HG02938 (cell line): Measurements from ENCODE around the gene CRIP1.

Source experiments
- ATAC-seq: cut with Tn5 transposase; IDR thresholded peaks from one replicate; pipeline ENCODE4 v1.9.1; 2021; ENCODE audit warnings: mild to moderate bottlenecking, moderate library complexity; ENCODE audit not compliant: unreplicated experiment

The CRIP1 gene

DNA sequence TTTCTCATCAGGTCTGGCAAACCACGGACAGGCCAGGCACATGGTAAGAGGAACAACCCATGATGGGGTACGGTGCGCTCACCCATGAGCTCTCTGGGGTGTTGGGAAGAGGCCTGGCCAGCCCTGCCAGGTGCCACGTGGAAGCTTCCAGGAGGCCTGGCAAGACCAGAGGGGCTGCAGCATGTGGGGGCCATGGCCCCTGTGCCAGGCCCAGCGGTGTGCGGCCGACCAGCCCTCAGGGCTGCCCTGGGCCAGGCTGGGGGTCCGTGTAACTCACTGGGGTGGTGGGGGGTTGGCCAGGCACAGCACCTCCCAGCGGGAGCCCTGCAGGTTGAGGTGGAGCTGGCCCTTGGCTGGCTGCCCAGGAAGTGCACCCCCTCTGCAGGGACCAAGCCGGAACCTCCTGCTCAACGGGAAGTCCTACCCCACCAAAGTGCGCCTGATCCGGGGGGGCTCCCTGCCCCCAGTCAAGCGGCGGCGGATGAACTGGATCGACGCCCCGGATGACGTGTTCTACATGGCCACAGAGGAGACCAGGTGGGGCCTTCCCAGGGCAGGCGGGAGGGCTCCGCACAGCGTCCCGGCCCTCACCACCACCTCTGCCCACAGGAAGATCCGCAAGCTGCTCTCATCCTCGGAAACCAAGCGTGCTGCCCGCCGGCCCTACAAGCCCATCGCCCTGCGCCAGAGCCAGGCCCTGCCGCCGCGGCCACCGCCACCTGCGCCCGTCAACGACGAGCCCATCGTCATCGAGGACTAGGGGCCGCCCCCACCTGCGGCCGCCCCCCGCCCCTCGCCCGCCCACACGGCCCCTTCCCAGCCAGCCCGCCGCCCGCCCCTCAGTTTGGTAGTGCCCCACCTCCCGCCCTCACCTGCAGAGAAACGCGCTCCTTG is 17.0 kb upstream of the CRIP1 start:
- no peak for ATAC-seq

DNA sequence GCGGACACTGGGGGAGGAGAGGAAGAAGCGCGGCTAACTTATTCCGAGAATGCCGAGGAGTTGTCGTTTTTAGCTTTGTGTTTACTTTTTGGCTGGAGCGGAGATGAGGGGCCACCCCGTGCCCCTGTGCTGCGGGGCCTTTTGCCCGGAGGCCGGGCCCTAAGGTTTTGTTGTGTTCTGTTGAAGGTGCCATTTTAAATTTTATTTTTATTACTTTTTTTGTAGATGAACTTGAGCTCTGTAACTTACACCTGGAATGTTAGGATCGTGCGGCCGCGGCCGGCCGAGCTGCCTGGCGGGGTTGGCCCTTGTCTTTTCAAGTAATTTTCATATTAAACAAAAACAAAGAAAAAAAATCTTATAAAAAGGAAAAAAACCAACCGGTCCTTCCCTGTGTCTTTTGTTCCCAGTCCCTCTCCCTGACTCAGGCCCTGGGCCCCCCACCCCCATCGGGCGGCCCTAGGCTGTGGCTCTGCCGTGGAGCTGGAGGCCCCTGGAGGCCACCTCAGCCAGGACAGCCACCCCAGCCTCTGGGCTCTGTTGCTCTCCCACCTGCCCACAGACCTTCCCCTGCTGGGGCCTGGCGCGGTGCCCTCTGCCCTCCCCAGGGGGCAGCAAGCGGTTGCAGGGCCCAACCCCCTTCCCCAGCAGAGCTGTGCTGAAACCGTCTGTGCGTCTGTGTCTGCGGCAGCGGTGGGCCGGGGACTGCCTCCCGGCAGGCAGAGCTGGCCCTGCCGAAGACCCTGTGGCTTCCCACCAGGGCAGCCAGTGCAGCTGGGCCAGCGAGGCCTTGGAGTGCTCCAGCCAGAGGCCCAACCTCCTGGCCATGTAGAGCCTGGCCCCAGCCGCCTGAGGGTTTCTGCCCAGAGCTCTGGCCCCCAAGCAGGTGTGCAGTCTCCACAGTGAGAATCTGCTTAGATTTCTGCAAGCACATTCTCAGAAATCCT is 16.1 kb upstream of the CRIP1 start:
- ATAC-seq = no peak

DNA sequence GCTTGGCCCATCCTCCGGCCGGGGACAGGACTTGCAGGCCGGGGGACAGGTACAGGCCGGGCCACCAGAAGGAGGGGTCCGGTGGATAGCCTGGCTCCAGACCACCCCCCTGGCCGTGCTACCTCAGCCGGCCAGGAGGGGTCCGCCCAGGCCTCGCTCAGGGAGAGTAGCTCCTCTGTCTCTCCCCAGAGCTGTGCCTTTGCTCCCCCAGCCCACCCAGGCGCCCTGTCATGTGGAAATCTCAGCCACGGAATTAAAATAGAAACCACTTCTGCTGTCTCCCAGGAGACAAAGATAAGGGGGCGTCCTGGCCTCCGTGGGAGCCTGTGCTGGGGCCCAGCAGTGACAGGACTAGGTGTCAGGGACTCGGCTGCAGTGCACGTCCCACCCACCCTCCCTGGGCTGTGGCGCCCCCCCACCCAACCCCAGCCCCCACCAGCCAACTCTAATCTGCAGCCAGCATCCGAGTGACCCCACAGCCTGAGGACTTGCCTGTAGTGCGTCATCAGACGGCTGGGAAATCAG is 15.3 kb upstream of the CRIP1 start:
- ATAC-seq = no peak

DNA sequence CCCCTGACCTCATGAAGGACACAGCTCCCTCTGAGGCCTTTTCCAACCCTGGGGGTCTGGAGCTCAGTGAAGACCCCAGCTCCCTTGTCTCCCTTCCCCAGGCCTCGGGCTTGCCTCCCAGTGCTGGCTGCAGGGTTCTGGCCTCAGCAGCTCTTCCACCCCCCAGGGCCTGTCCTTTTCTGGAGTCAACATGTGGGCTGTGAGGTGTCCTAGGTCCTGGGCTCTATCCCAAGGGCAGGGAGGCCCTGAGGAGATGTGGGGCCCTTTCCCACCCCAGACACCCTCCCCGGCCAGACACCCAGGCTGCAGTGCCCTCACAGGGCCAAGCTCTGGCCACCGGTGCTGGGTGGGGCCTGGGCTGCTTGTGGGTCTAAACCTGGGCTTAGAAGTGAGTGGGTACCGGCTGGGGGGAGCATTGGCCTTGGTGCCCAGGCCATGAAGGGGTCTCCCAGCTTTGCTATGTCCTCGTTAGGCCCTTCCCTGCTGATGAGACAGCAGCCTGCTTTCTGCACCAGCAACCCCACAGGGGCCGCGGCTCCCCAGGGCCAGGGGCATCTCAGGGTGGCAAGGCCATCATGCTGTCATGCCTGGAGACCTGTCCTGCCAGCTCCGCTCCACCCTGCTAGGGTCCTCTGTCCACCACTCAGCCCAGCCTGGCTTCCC is 14.7 kb upstream of the CRIP1 start:
- no peak for ATAC-seq

DNA sequence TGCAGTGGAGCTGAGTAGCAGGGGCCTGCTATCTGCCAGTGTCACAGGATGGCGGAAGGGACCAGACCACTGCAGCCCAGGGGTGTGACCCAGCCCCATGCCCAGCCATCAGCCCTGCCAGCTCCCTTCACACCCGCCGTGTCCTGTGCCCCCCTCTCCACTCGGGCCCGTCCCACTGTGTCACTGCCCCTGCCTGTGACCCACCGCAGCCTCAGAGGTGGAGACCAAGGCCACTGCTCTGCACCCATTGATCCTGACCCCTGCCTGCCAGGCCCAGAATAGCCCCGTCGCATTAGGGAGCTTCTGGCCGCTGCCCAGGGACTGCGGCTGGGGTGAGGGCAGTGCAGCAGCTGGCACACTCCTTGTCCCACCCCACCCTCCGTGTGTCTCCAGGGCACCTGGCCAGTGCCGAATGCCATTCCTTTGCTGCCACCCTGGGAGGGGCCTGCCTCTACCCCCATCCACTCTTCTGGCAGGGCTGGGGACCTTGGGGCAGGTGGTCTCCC is 14.1 kb upstream of the CRIP1 start:
- ATAC-seq = no peak

GRCh38 chr14:105473033-105473676 is 13.5 kb upstream of the CRIP1 start:
- no peak for ATAC-seq

DNA sequence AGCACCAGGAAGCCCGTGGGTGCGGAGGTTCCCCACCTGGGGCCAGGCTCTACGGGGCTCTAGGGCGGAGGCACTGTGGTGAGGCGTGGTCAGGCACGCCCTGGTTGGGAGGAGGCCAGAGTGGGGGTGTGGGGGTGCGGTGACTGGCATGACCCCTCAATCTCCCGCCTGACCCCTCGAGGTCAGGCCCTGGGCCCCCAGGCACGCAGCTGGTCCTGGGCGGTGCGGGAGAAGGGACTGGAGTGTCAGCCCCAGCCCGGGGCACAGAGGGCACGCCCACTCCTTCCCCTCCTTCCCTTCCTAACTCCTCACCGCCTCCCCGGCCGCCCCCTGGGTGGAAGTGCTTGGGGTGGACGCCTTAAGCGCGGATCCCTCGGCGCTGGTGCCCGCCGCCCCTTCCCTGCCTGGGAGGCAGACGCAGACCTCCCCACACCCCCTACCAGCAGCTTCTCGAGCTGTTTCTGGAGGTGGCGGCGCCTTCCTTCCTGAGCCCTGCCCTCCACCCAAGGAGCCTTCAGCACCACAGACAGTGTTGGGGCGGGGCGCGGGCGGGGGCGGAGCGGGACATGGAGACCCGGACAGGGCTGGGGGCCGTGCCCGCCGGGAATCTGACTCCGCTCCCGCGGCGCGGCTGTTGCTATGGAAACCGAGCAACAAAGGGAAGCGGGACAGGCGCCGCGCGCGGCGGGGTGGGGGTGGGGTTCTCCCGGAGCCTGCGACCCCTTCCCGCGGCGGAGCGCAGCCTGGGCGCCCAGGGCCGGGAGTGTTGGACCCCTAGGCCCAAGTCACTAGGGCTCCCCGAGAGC is 12.8 kb upstream of the CRIP1 start:
- ATAC-seq = no peak

- ATAC-seq = no peak
Observed at GRCh38 chr14:105474483-105475268, 12.0 kb upstream of the CRIP1 start, which contains the start of gene CRIP2. CRIP2 (plus strand) TSS chr14:105474821; CDS start chr14:105474863, 42 bp downstream.

- no peak for ATAC-seq
Observed at GRCh38 chr14:105475269-105476096, 11.2 kb upstream of the CRIP1 start.

GRCh38 chr14:105476097-105476830 is 10.4 kb upstream of the CRIP1 start:
- ATAC-seq = no peak

DNA sequence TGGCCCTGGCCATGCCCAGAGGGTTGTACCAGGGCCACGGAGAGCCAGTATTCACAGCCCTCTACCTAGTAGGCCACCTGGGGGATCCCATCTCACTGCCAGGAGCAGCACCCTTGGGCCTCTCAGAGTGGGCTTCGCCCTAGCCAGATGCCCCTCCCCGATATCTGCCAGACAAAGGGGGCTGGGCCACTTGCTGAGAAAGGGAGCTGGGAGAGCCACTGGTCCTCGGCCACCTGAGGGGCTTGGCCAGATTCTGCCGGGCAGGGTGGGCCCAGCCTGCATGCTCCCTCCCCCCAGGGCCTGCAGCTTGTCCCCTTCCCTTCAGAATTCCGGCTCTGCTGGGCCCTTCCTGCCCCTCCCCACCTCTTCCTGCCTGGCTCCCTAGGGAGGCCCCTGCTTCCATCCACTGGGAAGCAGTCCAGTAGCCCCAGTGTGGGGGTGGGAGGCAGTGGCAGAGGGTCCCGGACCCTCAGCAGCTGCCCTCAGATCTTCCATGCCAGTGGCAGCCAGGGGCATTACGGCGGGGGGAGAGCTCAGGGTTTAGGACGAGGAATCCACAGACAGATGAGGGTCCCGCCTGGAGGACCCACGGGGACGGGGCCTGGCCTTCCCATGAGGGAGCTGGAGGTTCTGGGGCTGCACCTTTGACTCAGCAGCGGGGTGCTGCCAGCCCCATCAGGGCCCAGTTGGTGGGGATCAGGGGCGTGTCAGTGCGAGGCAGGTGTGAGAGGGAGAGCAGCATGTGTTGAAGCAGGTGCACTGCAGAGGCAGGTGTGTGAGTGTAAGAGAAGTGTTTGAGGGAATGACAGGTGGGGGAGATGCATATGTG is 9.6 kb upstream of the CRIP1 start:
- no peak for ATAC-seq

- ATAC-seq = no peak
Observed at GRCh38 chr14:105477660-105478397, 8.9 kb upstream of the CRIP1 start.

GRCh38 chr14:105478398-105479251 is 8.1 kb upstream of the CRIP1 start:
- no peak for ATAC-seq

GRCh38 chr14:105479431-105480158 is 7.1 kb upstream of the CRIP1 start:
- ATAC-seq = no peak
